HepG2 (cell line): Measurements from ENCODE around the gene UTP3. TPM values are rescaled to one million over a fixed set of nuclear protein-coding genes. Genes with fewer than 3 reads are reported as not detected.

Source experiments
- ATRX ChIP-seq: sonication (generic); formaldehyde crosslinking; IDR thresholded peaks from 2 replicates; pipeline ENCODE4 v1.4.0; 2020; ENCODE audit warnings: missing genetic modification reagents, borderline replicate concordance
- BRCA1 ChIP-seq: sonication (generic); formaldehyde crosslinking; IDR thresholded peaks from 2 replicates; pipeline ENCODE4 v1.4.0; 2020; ENCODE audit warnings: missing genetic modification reagents
- CHD4 ChIP-seq: fragments of 200-600 bp; sonication (generic); IDR thresholded peaks from 2 replicates; pipeline ENCODE4 v1.7.0; 2017; ENCODE audit warnings: mild to moderate bottlenecking, low read length, borderline replicate concordance
- KIAA2018 ChIP-seq: sonication (generic); formaldehyde crosslinking; IDR thresholded peaks from 2 replicates; pipeline ENCODE4 v1.5.0; 2020; ENCODE audit warnings: mild to moderate bottlenecking, missing genetic modification reagents, borderline replicate concordance
- LRRFIP1 ChIP-seq: sonication (generic); formaldehyde crosslinking; conservative IDR thresholded peaks from 2 replicates; pipeline ENCODE4 v1.4.0; 2020; ENCODE audit warnings: missing genetic modification reagents
- RBFOX2 ChIP-seq: fragments of 200-400 bp; formaldehyde crosslinking; IDR thresholded peaks from 2 replicates; pipeline ENCODE4 v1.6.1; 2017; ENCODE audit warnings: low read depth, mild to moderate bottlenecking, low read length
- TBL1XR1 ChIP-seq: fragments of 150-350 bp; IDR thresholded peaks from 2 replicates; pipeline ENCODE4 v1.6.1; 2014; ENCODE audit warnings: borderline replicate concordance, low read length; ENCODE audit not compliant: partially characterized antibody
- THAP7 ChIP-seq: sonication (generic); formaldehyde crosslinking; IDR thresholded peaks from 2 replicates; pipeline ENCODE4 v1.8.1; 2023; ENCODE audit warnings: mild to moderate bottlenecking, missing genetic modification reagents
- YEATS2 ChIP-seq: sonication (generic); formaldehyde crosslinking; IDR thresholded peaks from 2 replicates; pipeline ENCODE4 v1.4.0; 2020; ENCODE audit warnings: missing genetic modification reagents, borderline replicate concordance
- ZNF784 ChIP-seq: sonication (generic); formaldehyde crosslinking; IDR thresholded peaks from 2 replicates; pipeline ENCODE4 v1.5.1; 2020; ENCODE audit warnings: missing genetic modification reagents, mild to moderate bottlenecking, borderline replicate concordance
- ZXDC ChIP-seq: sonication (generic); formaldehyde crosslinking; IDR thresholded peaks from 2 replicates; pipeline ENCODE4 v1.5.0; 2020; ENCODE audit warnings: mild to moderate bottlenecking, missing genetic modification reagents
- polyA plus RNA-seq, 8 experiments: library from polyadenylated mRNA; depleted of rRNA in 3 of 8; stranded (reverse) in 7 of 8; unstranded in 1 of 8; fragments of >200 nt; fragmentation: Illumina TruSeq in 4 of 8; extraction: Trizol in 4 of 8; gene quantifications; 2 replicates each; pipeline versions ENCODE4 v1.2.1 to v1.2.3, GENCODE V29; 2011 to 2016; ENCODE audit warnings: low read depth in 4 of 8, missing spikeins in 1 of 8, mixed read lengths in 1 of 8; ENCODE audit not compliant: insufficient read depth in 1 of 8
- total RNA-seq, 5 experiments: library from RNA; depleted of rRNA; stranded (reverse); fragments of >200 nt; fragmentation: Illumina TruSeq; extraction: Trizol; gene quantifications; 2 replicates each; pipeline ENCODE4 v1.2.3, GENCODE V29; 2016; ENCODE audit warnings: low read depth in 1 of 5

Gene UTP3
- total and polyA plus RNA-seq, 2 of the 13 experiments (the other 11 are each of a cell fraction or from before 2014, with no cell fraction given), result 6.9 to 19.5 TPM

GRCh38 chr4:70705183-70706043 is 17.1 kb downstream of the UTP3 start (continued):
- TF ChIP-seq KIAA2018 (CRISPR knock-in tag), result no peak
- peak; percentile 80 for TF ChIP-seq RBFOX2
- TF ChIP-seq THAP7 (CRISPR knock-in tag), result no peak
- no peak for TF ChIP-seq TBL1XR1
- no peak for TF ChIP-seq ATRX (CRISPR knock-in tag)
- no peak for TF ChIP-seq LRRFIP1
- TF ChIP-seq BRCA1 (CRISPR knock-in tag), result 0 out of 2 replicates have a peak, but pooled peaks have one; percentile 16
- TF ChIP-seq YEATS2 (CRISPR knock-in tag), result peak; percentile 59; the same call in 1 of the 2 replicates
- TF ChIP-seq ZXDC, result peak; percentile 96
- TF ChIP-seq ZNF784 (CRISPR knock-in tag), result no peak; the same call in 1 of the 2 replicates
- no peak for TF ChIP-seq CHD4
